ENCODE data around the gene BPIFA1.

The BPIFA1 gene

DNA sequence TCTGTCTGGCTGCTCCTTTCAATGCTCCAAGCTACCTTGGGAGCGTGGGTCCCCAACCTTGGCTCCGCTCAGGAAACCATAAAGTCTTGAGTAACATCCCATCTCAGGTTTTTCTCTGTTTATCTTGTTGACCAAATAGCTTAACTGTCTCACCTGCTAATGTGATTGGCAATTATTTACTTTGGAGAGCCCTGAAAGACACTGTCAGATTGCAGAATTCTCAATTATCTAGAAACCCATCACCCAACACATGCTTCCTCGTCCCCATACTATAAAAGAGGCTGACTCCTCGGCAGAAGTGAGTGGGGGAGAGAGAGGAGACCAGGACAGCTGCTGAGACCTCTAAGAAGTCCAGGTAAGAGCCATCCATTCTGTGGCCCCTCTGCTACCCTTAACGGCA is at the start of gene BPIFA1:
BPIFA1 (plus strand) TSS at position 301 of the 400 bp plus-strand sequence. CDS start 1,716 bp downstream, outside the sequence.
- DNase-seq = no peak
- H3K27ac ChIP-seq = no peak within 1 kb of the TSS
- TF ChIP-seq, protein P1, sequence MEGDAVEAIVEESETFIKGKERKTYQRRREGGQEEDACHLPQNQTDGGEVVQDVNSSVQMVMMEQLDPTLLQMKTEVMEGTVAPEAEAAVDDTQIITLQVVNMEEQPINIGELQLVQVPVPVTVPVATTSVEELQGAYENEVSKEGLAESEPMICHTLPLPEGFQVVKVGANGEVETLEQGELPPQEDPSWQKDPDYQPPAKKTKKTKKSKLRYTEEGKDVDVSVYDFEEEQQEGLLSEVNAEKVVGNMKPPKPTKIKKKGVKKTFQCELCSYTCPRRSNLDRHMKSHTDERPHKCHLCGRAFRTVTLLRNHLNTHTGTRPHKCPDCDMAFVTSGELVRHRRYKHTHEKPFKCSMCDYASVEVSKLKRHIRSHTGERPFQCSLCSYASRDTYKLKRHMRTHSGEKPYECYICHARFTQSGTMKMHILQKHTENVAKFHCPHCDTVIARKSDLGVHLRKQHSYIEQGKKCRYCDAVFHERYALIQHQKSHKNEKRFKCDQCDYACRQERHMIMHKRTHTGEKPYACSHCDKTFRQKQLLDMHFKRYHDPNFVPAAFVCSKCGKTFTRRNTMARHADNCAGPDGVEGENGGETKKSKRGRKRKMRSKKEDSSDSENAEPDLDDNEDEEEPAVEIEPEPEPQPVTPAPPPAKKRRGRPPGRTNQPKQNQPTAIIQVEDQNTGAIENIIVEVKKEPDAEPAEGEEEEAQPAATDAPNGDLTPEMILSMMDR (IDR thresholded peaks at IDR 0.05; ENCODE audit: low read depth, low read length) = no peak
- H3K27me3 ChIP-seq (ENCODE audit: insufficient read depth, low read depth, severe bottlenecking) = no peaks in the 10 kb centered on the region
- H3K36me3 ChIP-seq = no peaks in the 10 kb centered on the region
- H3K9me3 ChIP-seq (ENCODE audit: severe bottlenecking) = no peaks in the 10 kb centered on the region
- no peak within 1 kb of the TSS for H3K4me3 ChIP-seq (ENCODE audit: low read depth, low read length)

DNA sequence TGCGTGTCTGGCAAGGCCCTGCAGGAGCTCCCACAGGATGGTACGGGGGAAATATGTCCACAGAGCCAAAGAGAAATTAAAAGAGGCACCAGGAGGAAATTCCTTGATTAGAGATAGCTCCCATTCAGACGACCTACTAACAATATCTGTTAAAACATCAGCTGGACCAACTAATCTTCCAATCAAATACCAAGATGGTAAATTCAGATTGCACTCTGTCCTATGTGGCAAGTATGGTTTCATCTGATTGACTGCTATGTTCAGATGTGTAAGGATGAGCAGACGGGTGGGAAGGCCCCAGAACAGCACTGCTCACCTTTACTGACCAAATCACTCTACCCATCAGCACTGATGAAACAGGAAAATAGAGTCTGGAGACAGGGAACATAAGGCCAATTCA is 48.3 kb upstream of the BPIFA1 start:
- no peak for DNase-seq
- no peaks in the 10 kb centered on the region for H3K9me3 ChIP-seq (ENCODE audit: severe bottlenecking)
- TF ChIP-seq, protein P1 (IDR thresholded peaks at IDR 0.05; ENCODE audit: low read depth, low read length) = no peak
- no peaks in the 10 kb centered on the region for H3K27me3 ChIP-seq (ENCODE audit: insufficient read depth, low read depth, severe bottlenecking)
- no peaks in the 10 kb centered on the region for H3K36me3 ChIP-seq
- H3K4me3 ChIP-seq (ENCODE audit: low read depth, low read length) = no peak overlapping the region
- no peak overlapping the region for H3K27ac ChIP-seq

DNA sequence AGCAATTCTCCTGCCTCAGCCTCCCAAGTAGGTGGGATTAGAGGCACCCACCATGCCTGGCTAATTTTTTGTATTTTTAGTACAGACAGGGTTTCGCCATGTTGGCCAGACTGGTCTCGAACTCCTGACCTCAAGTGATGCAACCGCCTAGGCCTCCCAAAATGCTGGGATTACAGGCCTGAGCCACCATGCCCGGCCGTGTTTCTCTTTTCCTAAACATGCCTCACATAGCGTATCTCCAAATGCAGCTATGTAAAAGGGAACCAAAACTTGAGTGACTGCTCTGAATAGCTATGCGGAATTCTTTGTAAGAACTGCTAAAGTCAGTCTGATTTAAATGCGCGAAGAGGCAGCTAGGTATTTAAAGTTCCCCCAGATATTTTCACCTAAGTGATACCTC is 47.4 kb upstream of the BPIFA1 start:
- Histone ChIP-seq H3K27ac (no peak overlapping the region), H3K4me3 (ENCODE audit: low read depth, low read length) (no peak overlapping the region), H3K9me3 (ENCODE audit: severe bottlenecking) (no peaks in the 10 kb centered on the region), H3K36me3 (no peaks in the 10 kb centered on the region), H3K27me3 (ENCODE audit: insufficient read depth, low read depth, severe bottlenecking) (no peaks in the 10 kb centered on the region)
- DNase-seq = no peak
- TF ChIP-seq, protein P1 (IDR thresholded peaks at IDR 0.05; ENCODE audit: low read depth, low read length) = no peak

DNA sequence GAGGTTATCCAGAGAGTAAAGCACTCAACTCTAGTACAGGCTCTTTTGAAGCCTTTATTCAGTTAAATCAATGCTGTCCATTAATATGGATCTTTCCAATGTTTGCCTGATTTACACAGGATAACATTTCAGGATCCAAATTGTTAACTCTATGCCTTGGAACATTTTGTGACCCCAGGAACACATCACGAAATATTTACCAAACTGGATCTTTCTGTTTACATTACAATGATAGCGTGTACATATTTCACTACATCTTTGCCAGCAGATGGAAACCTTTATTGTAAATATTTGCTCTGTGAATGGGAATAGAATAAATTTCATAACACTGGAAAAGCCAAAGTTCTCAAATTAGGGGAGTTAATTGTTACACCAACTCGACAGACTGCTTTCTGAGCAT is 44.3 kb upstream of the BPIFA1 start:
- Histone ChIP-seq H3K4me3 (ENCODE audit: low read depth, low read length) (no peak overlapping the region), H3K36me3 (no peaks in the 10 kb centered on the region), H3K9me3 (ENCODE audit: severe bottlenecking) (peaks cover 2% of the 10 kb centered on the region), H3K27ac (no peak overlapping the region), H3K27me3 (ENCODE audit: insufficient read depth, low read depth, severe bottlenecking) (no peaks in the 10 kb centered on the region)
- DNase-seq = no peak
- TF ChIP-seq, protein P1 (IDR thresholded peaks at IDR 0.05; ENCODE audit: low read depth, low read length) = no peak

DNA sequence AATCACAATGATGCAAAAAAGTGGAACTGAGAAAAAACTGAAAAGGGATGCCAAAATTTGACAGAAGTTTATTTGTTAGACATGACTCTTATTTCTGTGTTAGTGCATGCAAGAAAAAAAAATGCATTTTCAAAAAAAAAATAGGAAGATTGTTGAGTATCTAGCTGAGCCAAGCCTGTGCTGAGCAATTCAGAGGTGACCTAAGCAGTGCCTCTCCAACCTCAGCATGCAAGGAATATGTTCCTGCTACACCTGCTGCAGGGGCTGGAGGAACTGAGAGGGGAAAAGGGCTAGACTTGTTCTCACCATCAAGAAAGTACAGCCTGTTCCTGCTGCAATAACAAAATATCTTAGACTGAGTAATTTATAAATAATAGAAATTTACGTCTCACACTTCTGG is 43.8 kb upstream of the BPIFA1 start:
- H3K36me3 ChIP-seq = no peaks in the 10 kb centered on the region
- H3K9me3 ChIP-seq (ENCODE audit: severe bottlenecking) = peaks cover 2% of the 10 kb centered on the region
- TF ChIP-seq, protein P1 (IDR thresholded peaks at IDR 0.05; ENCODE audit: low read depth, low read length) = no peak

DNA sequence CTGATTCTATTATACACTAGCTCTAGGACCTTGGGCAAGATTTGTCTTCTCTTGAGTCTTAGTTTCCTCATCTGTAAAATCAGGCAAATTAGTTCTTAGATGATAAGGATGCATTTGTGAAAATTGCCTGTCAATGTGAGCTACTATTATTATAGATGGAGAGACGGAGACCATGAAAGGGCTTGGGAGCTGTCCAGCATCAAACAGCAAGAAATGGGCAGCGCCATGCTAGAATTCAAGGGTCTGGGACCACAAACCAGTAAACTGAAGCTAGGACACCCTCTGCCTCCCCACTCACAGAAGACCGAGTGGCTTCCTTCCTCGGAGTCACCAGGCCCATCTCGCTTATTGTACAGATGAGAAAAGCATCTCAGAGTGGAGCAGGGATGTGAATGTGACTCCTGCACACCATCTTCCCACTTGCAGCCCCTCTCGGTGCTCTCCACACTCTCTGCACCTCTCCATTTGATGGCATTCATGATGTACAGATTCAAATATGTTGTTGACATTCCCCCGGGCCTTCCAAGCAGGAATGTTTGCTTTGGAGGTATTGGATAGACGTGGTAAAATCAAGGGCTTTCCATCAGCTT is 42.8 kb upstream of the BPIFA1 start:
- peaks cover 2% of the 10 kb centered on the region for H3K9me3 ChIP-seq (ENCODE audit: severe bottlenecking)
- no peak overlapping the region for H3K4me3 ChIP-seq (ENCODE audit: low read depth, low read length)
- no peak for DNase-seq
- no peaks in the 10 kb centered on the region for H3K36me3 ChIP-seq
- H3K27me3 ChIP-seq (ENCODE audit: insufficient read depth, low read depth, severe bottlenecking) = no peaks in the 10 kb centered on the region
- TF ChIP-seq, protein P1 (IDR thresholded peaks at IDR 0.05; ENCODE audit: low read depth, low read length) = no peak
- no peak overlapping the region for H3K27ac ChIP-seq

More for the DNA sequence above, 43.8 kb upstream of the BPIFA1 start:
- H3K4me3 ChIP-seq (ENCODE audit: low read depth, low read length) = no peak overlapping the region
- H3K27me3 ChIP-seq (ENCODE audit: insufficient read depth, low read depth, severe bottlenecking) = no peaks in the 10 kb centered on the region
- no peak for DNase-seq
- no peak overlapping the region for H3K27ac ChIP-seq
